Measurements from ENCODE around the gene SLC49A4. TPM values are rescaled to one million over a fixed set of nuclear protein-coding genes. Genes with fewer than 3 reads are reported as not detected.
A peak's percentile ranks its signal among the peaks of the same experiment; 100 is the strongest.

Gene SLC49A4
- total RNA-seq, 4 donors from 2014 or later = 9.7 to 26.9 (median 19.4) TPM

- Histone ChIP-seq H3K36me3 (no peaks in the 10 kb centered on the region), H3K4me3 (no peak overlapping the region), H3K27me3 (no peaks in the 10 kb centered on the region), H3K4me1 (no peaks in the 10 kb centered on the region), H3K9me3 (no peaks in the 10 kb centered on the region), H3K27ac (no peak overlapping the region)
- no peak for DNase-seq
- intact Hi-C loops (cut with DNase I; ENCODE audit: low total_unique reads) = no loop called here
- TF ChIP-seq POLR2A (IDR thresholded peaks at IDR 0.05) = no peak
- TF ChIP-seq CTCF (IDR thresholded peaks at IDR 0.05) = no peak
Measured at GRCh38 chr3:122843604-122844003, 48.7 kb downstream of the SLC49A4 start.

GRCh38 chr3:122857019-122857418 is 62.1 kb downstream of the SLC49A4 start:
- Histone ChIP-seq H3K27me3 (no peaks in the 10 kb centered on the region), H3K9me3 (no peaks in the 10 kb centered on the region), H3K27ac (no peak overlapping the region), H3K4me3 (no peak overlapping the region), H3K4me1 (no peaks in the 10 kb centered on the region), H3K36me3 (no peaks in the 10 kb centered on the region)
- TF ChIP-seq POLR2A (IDR thresholded peaks at IDR 0.05) = no peak
- no peak for TF ChIP-seq CTCF (IDR thresholded peaks at IDR 0.05)
- intact Hi-C loops (cut with DNase I; ENCODE audit: low total_unique reads) = no loop called here
- no peak for DNase-seq

GRCh38 chr3:122858373-122858772 is 63.5 kb downstream of the SLC49A4 start:
- Histone ChIP-seq H3K36me3 (no peaks in the 10 kb centered on the region), H3K4me3 (no peak overlapping the region), H3K4me1 (no peaks in the 10 kb centered on the region), H3K27ac (no peak overlapping the region), H3K9me3 (no peaks in the 10 kb centered on the region), H3K27me3 (no peaks in the 10 kb centered on the region)
- no peak for DNase-seq
- intact Hi-C loops (cut with DNase I; ENCODE audit: low total_unique reads) = no loop called here
- TF ChIP-seq CTCF (IDR thresholded peaks at IDR 0.05) (peak in 2 of 4 experiments; percentile 23 to 31), POLR2A (IDR thresholded peaks at IDR 0.05) (no peak)

- Histone ChIP-seq H3K36me3 (no peaks in the 10 kb centered on the region), H3K4me3 (no peak overlapping the region), H3K4me1 (no peaks in the 10 kb centered on the region), H3K27me3 (no peaks in the 10 kb centered on the region), H3K9me3 (no peaks in the 10 kb centered on the region), H3K27ac (no peak overlapping the region)
- no peak for DNase-seq
- intact Hi-C loops (cut with DNase I; ENCODE audit: low total_unique reads) = no loop called here
- TF ChIP-seq POLR2A (IDR thresholded peaks at IDR 0.05) (no peak), CTCF (IDR thresholded peaks at IDR 0.05) (no peak)
Measured at GRCh38 chr3:122859021-122859805, 64.3 kb downstream of the SLC49A4 start.

- Histone ChIP-seq H3K4me1 (no peaks in the 10 kb centered on the region), H3K9me3 (no peaks in the 10 kb centered on the region), H3K36me3 (no peaks in the 10 kb centered on the region), H3K27ac (no peak overlapping the region), H3K4me3 (no peak overlapping the region), H3K27me3 (no peaks in the 10 kb centered on the region)
- intact Hi-C loops (cut with DNase I; ENCODE audit: low total_unique reads) = no loop called here
- no peak for DNase-seq
- TF ChIP-seq POLR2A (IDR thresholded peaks at IDR 0.05) (no peak), CTCF (IDR thresholded peaks at IDR 0.05) (no peak)
Measured at GRCh38 chr3:122862381-122862780, 67.5 kb downstream of the SLC49A4 start.
